ENCODE measurements around the gene SLC6A9. TPM values are rescaled to one million over a fixed set of nuclear protein-coding genes. Genes with fewer than 3 reads are reported as not detected.

The SLC6A9 gene
- total RNA-seq, 1 experiment from 2014 or later: 9.2 TPM

DNA sequence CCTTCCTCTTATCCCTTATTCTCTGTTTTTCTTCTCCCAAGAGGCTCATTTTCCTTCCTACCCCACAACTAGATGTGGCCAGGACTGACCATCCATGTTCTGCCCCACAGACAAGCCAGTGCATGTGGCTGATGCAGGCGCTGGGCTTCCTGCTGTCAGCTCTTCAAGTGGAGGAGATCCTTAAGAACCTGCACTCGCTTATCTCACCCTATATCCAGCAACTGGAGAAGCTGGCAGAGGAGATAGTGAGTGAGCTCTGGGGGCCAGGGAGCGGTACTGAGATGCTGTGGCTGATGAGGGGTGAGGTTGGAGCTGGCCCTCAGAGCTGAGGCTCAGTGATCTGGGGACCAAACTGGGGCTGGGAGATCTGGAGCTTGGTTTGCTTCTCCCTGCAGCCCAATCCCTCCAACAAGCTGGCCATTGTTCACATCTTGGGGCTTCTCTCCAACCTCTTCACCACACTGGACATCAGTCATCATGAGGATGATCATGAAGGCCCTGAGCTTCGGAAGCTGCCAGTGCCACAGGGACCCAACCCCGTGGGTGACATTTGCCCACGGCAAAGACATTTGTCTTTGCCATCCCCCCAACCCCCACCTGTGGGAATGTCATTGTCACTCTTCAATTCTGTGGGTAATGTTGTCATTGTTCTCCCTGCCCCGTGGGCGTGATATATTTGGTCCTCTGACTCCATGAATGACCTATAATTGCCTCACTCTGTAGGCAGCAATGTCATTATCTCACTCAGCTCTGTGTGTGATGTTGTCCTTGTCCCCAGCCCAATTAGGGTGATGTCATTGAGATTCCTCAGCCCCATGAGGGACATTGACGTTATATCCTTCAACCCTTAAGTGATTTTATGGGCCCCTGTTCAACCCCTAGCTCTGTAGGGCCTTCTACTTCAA, 72.7 kb downstream of the SLC6A9 start:
- no peaks in the 10 kb centered on the region for H3K4me1 ChIP-seq (ENCODE audit: control insufficient read depth, insufficient read depth, low read length)
- no peak overlapping the region for H3K27ac ChIP-seq (ENCODE audit: low read length)
- ATAC-seq: no peak
- H3K36me3 ChIP-seq (ENCODE audit: control insufficient read depth, insufficient read depth, low read length): peaks cover 3% of the 10 kb centered on the region
- no peaks in the 10 kb centered on the region for H3K9me3 ChIP-seq (ENCODE audit: control insufficient read depth, insufficient read depth, low read depth, low read length)
- no TSS peak for BruUV-seq (replicated peaks)
- no peaks in the 10 kb centered on the region for H3K27me3 ChIP-seq (ENCODE audit: control insufficient read depth, insufficient read depth, low read length)
- DNase-seq (ENCODE audit: low read depth, low spot score): no peak
- in situ Hi-C loops (cut with HindIII; ENCODE audit: low pct_unique_long_range_greater_than_20kb, low sequenced_read_pairs): no loop called here
- TF ChIP-seq, protein P1, sequence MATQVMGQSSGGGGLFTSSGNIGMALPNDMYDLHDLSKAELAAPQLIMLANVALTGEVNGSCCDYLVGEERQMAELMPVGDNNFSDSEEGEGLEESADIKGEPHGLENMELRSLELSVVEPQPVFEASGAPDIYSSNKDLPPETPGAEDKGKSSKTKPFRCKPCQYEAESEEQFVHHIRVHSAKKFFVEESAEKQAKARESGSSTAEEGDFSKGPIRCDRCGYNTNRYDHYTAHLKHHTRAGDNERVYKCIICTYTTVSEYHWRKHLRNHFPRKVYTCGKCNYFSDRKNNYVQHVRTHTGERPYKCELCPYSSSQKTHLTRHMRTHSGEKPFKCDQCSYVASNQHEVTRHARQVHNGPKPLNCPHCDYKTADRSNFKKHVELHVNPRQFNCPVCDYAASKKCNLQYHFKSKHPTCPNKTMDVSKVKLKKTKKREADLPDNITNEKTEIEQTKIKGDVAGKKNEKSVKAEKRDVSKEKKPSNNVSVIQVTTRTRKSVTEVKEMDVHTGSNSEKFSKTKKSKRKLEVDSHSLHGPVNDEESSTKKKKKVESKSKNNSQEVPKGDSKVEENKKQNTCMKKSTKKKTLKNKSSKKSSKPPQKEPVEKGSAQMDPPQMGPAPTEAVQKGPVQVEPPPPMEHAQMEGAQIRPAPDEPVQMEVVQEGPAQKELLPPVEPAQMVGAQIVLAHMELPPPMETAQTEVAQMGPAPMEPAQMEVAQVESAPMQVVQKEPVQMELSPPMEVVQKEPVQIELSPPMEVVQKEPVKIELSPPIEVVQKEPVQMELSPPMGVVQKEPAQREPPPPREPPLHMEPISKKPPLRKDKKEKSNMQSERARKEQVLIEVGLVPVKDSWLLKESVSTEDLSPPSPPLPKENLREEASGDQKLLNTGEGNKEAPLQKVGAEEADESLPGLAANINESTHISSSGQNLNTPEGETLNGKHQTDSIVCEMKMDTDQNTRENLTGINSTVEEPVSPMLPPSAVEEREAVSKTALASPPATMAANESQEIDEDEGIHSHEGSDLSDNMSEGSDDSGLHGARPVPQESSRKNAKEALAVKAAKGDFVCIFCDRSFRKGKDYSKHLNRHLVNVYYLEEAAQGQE (IDR thresholded peaks at IDR 0.05; ENCODE audit: insufficient read depth in 1 of 2, low read depth in 2 of 2, low read length in 1 of 2): no peak
- TF ChIP-seq SIN3A (IDR thresholded peaks at IDR 0.05; ENCODE audit: borderline replicate concordance, insufficient read depth, low read depth, low read length) (no peak), TCF7L2 (IDR thresholded peaks at IDR 0.05; ENCODE audit: low read depth, low read length) (no peak), POLR2AphosphoS5 (IDR thresholded peaks at IDR 0.05; ENCODE audit: low read depth, low read length) (no peak)
- TF ChIP-seq, protein P2, sequence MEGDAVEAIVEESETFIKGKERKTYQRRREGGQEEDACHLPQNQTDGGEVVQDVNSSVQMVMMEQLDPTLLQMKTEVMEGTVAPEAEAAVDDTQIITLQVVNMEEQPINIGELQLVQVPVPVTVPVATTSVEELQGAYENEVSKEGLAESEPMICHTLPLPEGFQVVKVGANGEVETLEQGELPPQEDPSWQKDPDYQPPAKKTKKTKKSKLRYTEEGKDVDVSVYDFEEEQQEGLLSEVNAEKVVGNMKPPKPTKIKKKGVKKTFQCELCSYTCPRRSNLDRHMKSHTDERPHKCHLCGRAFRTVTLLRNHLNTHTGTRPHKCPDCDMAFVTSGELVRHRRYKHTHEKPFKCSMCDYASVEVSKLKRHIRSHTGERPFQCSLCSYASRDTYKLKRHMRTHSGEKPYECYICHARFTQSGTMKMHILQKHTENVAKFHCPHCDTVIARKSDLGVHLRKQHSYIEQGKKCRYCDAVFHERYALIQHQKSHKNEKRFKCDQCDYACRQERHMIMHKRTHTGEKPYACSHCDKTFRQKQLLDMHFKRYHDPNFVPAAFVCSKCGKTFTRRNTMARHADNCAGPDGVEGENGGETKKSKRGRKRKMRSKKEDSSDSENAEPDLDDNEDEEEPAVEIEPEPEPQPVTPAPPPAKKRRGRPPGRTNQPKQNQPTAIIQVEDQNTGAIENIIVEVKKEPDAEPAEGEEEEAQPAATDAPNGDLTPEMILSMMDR (IDR thresholded peaks at IDR 0.05): no peak
- intact Hi-C loops (cut with micrococcal nuclease; ENCODE audit: unreplicated experiment): no loop called here
- H3K4me3 ChIP-seq (ENCODE audit: low read depth in 2 of 2, low read length in 2 of 2): no peak overlapping the region
- ChIA-PET CTCF (no interaction called here), POLR2A (no interaction called here)

DNA sequence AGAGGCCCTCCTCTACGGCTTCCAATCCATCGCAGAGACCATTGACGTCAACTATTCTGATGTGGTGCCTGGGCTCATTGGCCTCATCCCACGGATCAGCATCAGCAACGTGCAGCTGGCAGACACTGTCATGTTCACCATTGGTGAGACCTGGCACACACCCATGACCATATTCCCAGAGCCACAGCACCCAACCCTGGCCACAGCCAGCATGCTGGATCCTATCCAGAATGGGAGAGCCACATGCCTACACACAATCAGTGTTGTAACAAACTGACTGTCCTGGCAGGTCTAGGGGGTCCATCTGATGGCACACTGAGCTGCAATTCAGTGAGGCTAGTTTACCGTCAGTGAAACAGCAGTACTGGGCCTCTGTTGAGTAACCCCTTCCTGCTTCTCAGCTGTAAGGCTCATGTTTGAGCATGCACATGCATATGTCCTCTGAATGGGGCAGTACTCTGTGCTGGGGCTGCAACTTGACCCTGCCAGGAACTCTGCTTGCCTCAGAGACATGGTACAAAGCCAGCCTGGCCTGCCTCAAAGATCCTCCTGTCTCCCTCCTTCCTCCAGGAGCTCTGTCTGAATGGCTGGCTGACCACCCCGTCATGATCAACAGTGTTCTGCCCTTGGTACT, 73.7 kb downstream of the SLC6A9 start:
- peaks cover 3% of the 10 kb centered on the region for H3K36me3 ChIP-seq (ENCODE audit: control insufficient read depth, insufficient read depth, low read length)
- POLR2A ChIA-PET: interaction anchor here (0.6 kb wide), 1 partner anchor 36 kb away, joined by 7 read pairs; no protein-coding TSS in a partner anchor
- TF ChIP-seq SIN3A (IDR thresholded peaks at IDR 0.05; ENCODE audit: borderline replicate concordance, insufficient read depth, low read depth, low read length): no peak
- no peak for TF ChIP-seq TCF7L2 (IDR thresholded peaks at IDR 0.05; ENCODE audit: low read depth, low read length)
- TF ChIP-seq, protein P2 (IDR thresholded peaks at IDR 0.05): no peak
- TF ChIP-seq, protein P1 (IDR thresholded peaks at IDR 0.05; ENCODE audit: insufficient read depth in 1 of 2, low read depth in 2 of 2, low read length in 1 of 2): no peak
- no peak for TF ChIP-seq POLR2AphosphoS5 (IDR thresholded peaks at IDR 0.05; ENCODE audit: low read depth, low read length)
- H3K27me3 ChIP-seq (ENCODE audit: control insufficient read depth, insufficient read depth, low read length): no peaks in the 10 kb centered on the region
- no peak for DNase-seq (ENCODE audit: low read depth, low spot score)
- H3K27ac ChIP-seq (ENCODE audit: low read length): no peak overlapping the region
- H3K9me3 ChIP-seq (ENCODE audit: control insufficient read depth, insufficient read depth, low read depth, low read length): no peaks in the 10 kb centered on the region
- intact Hi-C loops (cut with micrococcal nuclease; ENCODE audit: unreplicated experiment) (no loop called here), in situ Hi-C loops (cut with HindIII; ENCODE audit: low pct_unique_long_range_greater_than_20kb, low sequenced_read_pairs) (no loop called here)
- H3K4me1 ChIP-seq (ENCODE audit: control insufficient read depth, insufficient read depth, low read length): no peaks in the 10 kb centered on the region
- CTCF ChIA-PET: no interaction called here
- no TSS peak for BruUV-seq (replicated peaks)
- H3K4me3 ChIP-seq (ENCODE audit: low read depth in 2 of 2, low read length in 2 of 2): no peak overlapping the region
- ATAC-seq: no peak

Measured in Panc1 (cell line).